Liver (tissue), 3 donors: Measurements from ENCODE around the gene SEMA3G.

Source experiments
- CTCF ChIP-seq: fragments of 150-350 bp; IDR thresholded peaks from 2 replicates; pipeline ENCODE4 v1.5.1; 2017; ENCODE audit warnings: improper control_type of control experiment, low read depth, low read length; ENCODE audit not compliant: missing input control
- EGR1 ChIP-seq, 2 donors: IDR thresholded peaks; 2 replicates each; pipeline ENCODE4 v1.6.1; 2016 to 2018; ENCODE audit warnings: antibody characterized with exemption in 2 of 2, low read depth in 2 of 2
- GABPA ChIP-seq, 2 donors: IDR thresholded peaks in 1 of 2; conservative IDR thresholded peaks in 1 of 2; 2 replicates each; pipeline ENCODE4 v1.6.1; 2016; ENCODE audit warnings: antibody characterized with exemption in 2 of 2, mild to moderate bottlenecking in 1 of 2, moderate library complexity in 1 of 2
- TAF1 ChIP-seq: conservative IDR thresholded peaks from 2 replicates; pipeline ENCODE4 v1.6.1; 2016; ENCODE audit warnings: antibody characterized with exemption, mild to moderate bottlenecking
- TF ChIP-seq, protein P1 (sequence below): IDR thresholded peaks from 2 replicates; pipeline ENCODE4 v1.6.1; 2016; ENCODE audit warnings: antibody characterized with exemption
- TF ChIP-seq, protein P2 (sequence below): IDR thresholded peaks from 2 replicates; pipeline ENCODE4 v1.6.1; 2016; ENCODE audit warnings: antibody characterized with exemption, mild to moderate bottlenecking
- donor health status: healthy.
- donor health status: healthy.

DNA sequence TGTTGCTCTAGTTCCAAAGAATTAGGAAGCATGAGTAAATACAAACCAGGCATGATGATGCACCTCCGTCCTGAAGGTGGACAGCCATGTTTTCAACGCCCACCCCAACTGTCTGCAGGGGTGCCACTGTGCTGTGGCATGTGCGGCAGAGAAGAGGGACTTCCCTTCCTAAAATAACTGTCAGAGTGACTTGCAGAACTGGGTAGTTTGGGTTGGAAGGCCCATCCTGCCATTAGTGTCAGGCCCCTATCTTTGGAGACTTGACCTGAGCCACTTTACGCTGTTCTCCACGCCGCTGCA lies 32.8 kb upstream of the SEMA3G start:
- TF ChIP-seq CTCF (no peak), EGR1 (IDR thresholded peaks at IDR 0.05; ENCODE audit: low read depth in 2 of 2) (no peak), GABPA (IDR thresholded peaks at IDR 0.05 in 1 of 2, conservative IDR thresholded peaks at IDR 0.05 in 1 of 2) (no peak), TAF1 (no peak)
- TF ChIP-seq, protein P1, sequence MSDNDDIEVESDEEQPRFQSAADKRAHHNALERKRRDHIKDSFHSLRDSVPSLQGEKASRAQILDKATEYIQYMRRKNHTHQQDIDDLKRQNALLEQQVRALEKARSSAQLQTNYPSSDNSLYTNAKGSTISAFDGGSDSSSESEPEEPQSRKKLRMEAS: no peak
- TF ChIP-seq, protein P2, sequence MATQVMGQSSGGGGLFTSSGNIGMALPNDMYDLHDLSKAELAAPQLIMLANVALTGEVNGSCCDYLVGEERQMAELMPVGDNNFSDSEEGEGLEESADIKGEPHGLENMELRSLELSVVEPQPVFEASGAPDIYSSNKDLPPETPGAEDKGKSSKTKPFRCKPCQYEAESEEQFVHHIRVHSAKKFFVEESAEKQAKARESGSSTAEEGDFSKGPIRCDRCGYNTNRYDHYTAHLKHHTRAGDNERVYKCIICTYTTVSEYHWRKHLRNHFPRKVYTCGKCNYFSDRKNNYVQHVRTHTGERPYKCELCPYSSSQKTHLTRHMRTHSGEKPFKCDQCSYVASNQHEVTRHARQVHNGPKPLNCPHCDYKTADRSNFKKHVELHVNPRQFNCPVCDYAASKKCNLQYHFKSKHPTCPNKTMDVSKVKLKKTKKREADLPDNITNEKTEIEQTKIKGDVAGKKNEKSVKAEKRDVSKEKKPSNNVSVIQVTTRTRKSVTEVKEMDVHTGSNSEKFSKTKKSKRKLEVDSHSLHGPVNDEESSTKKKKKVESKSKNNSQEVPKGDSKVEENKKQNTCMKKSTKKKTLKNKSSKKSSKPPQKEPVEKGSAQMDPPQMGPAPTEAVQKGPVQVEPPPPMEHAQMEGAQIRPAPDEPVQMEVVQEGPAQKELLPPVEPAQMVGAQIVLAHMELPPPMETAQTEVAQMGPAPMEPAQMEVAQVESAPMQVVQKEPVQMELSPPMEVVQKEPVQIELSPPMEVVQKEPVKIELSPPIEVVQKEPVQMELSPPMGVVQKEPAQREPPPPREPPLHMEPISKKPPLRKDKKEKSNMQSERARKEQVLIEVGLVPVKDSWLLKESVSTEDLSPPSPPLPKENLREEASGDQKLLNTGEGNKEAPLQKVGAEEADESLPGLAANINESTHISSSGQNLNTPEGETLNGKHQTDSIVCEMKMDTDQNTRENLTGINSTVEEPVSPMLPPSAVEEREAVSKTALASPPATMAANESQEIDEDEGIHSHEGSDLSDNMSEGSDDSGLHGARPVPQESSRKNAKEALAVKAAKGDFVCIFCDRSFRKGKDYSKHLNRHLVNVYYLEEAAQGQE: no peak
